HL-60/S4 treated with phorbol 12-myristate 13-acetate at 8.2 ng/mL for 4 days and 3 days (cell line): ENCODE measurements around the gene TTC27.
"Not testable (repeated sequence)": the region's sequence is repeated elsewhere in the genome, so short reads cannot be mapped to it uniquely, and the experiment has no call there.

Experiments used
- in situ Hi-C: fragments of 300-500 bp; cut with MboI; formaldehyde crosslinking; loops from 2 replicates; pipeline ENCODE4 v1.15.0; 2022; ENCODE audit warnings: low sequenced_read_pairs

TTC27 gene

GRCh38 chr2:32627814-32628579, at the start of gene TTC27:
Gene TTC27, plus strand, starts transcription at chr2:32628050. Its CDS starts 243 bp downstream, at chr2:32628293.
- in situ Hi-C loops = no loop called here

GRCh38 chr2:32591669-32592463, 36.0 kb upstream of the TTC27 start:
- in situ Hi-C loops = no loop called here

- in situ Hi-C loops = no loop called here
Observed at GRCh38 chr2:32594573-32594972, 33.3 kb upstream of the TTC27 start.

- in situ Hi-C loops = no loop called here
Observed at GRCh38 chr2:32611366-32611765, 16.5 kb upstream of the TTC27 start.

- in situ Hi-C loops = no loop called here
Observed at GRCh38 chr2:32611771-32612170, 16.1 kb upstream of the TTC27 start.

GRCh38 chr2:32614084-32614483, 13.8 kb upstream of the TTC27 start:
- in situ Hi-C loops = no loop called here

GRCh38 chr2:32617599-32618189, 10.2 kb upstream of the TTC27 start:
- in situ Hi-C loops = no loop called here

GRCh38 chr2:32622570-32623310, 5.1 kb upstream of the TTC27 start:
- in situ Hi-C loops = no loop called here

GRCh38 chr2:32623311-32623706, 4.5 kb upstream of the TTC27 start:
- in situ Hi-C loops = no loop called here

- in situ Hi-C loops = no loop called here
Observed at GRCh38 chr2:32624812-32625211, 3.0 kb upstream of the TTC27 start.

GRCh38 chr2:32626639-32627221, 1.1 kb upstream of the TTC27 start:
- in situ Hi-C loops = no loop called here

- in situ Hi-C loops = no loop called here
Observed at GRCh38 chr2:32627441-32627813, 423 bp upstream of the TTC27 start.

GRCh38 chr2:32632089-32632488, 4.2 kb downstream of the TTC27 start:
- in situ Hi-C loops = no loop called here

- in situ Hi-C loops = no loop called here
Observed at GRCh38 chr2:32633040-32633439, 5.2 kb downstream of the TTC27 start.

GRCh38 chr2:32638548-32638947, 10.7 kb downstream of the TTC27 start:
- in situ Hi-C loops = not testable (repeated sequence)

GRCh38 chr2:32641180-32641579, 13.3 kb downstream of the TTC27 start:
- in situ Hi-C loops = no loop called here

GRCh38 chr2:32647180-32647651, 19.4 kb downstream of the TTC27 start:
- in situ Hi-C loops = no loop called here

- in situ Hi-C loops = no loop called here
Observed at GRCh38 chr2:32652555-32653209, 24.8 kb downstream of the TTC27 start.

- in situ Hi-C loops = no loop called here
Observed at GRCh38 chr2:32656069-32656468, 28.2 kb downstream of the TTC27 start.

- in situ Hi-C loops = no loop called here
Observed at GRCh38 chr2:32663864-32664263, 36.0 kb downstream of the TTC27 start.
